NCI-H510A treated with DMSO at 0.1 percent for 48 hours (cell line): ENCODE measurements around the gene TXNL1.
A peak's percentile ranks its signal among the peaks of the same experiment; 100 is the strongest.
"Not testable (repeated sequence)": the region's sequence is repeated elsewhere in the genome, so short reads cannot be mapped to it uniquely, and the experiment has no call there.

Source experiments
- DNase-seq: peaks from one replicate; lab custom pipeline; 2025; lab: John Stamatoyannopoulos, UW

The TXNL1 gene

DNA sequence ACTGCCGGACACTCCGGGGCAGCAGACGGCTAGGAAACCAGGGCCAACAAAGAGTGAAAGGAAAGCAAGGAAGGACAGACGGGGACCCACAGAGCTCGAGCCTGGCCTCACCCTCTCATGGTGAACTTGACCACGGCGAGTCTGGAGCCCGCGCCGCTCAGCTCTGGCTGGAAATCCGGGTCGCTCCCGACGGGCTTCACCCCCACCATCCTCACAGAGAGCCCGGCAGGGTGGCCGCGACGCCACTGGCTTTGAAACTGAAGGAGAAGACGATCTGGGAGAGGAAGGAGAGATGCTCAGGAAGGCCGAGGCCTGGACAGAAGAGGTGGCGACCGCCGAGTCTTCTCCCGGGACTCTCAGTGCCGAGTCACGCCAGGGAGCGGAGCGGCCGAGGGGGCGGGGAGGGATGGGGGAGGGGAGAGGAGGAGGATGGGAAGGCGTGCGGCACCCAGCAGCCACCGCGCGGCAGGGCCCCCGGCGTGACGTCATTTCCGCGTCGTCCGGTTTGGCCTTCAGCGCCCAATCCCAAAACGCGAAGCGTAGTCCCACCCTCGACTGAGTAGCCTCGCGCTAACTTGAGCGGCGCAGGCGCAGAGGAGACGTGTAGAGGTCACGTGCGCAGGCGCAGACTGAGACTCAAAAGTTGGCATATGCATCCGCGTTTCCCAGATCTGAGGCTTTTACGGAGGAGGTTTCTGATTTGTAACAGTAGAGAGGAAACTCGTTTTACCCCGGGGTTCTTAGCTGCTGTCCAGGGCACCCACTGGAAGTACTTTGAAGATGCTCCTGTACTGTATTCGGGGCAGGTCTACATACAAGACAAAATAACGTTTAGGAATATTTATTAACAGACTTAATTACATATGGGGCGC, at the start of gene TXNL1:
TSS of gene TXNL1 (minus strand) at position 361 of the 872 bp plus-strand sequence. CDS start at position 209, 152 bp downstream.
- DNase-seq: peak; percentile 98

DNA sequence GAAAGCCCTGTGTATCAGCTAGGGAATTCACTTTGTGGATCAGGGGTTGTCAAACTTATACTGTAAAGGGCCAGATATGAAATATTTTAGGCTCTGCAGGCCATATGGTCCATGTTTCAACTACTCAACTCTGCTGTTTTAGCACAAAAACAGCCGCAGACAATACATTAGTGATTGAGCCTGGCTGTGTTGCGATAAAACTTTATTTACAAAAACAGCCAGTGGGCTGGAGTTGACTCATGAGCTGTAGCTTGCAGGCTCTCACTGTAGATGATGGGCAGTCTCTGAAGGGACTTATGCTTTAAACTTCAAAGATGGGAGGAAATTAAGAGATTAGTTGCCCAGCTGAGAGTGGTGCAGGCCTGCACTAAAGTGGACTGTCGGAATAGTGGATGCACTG, 45.9 kb upstream of the TXNL1 start:
- DNase-seq: no peak

DNA sequence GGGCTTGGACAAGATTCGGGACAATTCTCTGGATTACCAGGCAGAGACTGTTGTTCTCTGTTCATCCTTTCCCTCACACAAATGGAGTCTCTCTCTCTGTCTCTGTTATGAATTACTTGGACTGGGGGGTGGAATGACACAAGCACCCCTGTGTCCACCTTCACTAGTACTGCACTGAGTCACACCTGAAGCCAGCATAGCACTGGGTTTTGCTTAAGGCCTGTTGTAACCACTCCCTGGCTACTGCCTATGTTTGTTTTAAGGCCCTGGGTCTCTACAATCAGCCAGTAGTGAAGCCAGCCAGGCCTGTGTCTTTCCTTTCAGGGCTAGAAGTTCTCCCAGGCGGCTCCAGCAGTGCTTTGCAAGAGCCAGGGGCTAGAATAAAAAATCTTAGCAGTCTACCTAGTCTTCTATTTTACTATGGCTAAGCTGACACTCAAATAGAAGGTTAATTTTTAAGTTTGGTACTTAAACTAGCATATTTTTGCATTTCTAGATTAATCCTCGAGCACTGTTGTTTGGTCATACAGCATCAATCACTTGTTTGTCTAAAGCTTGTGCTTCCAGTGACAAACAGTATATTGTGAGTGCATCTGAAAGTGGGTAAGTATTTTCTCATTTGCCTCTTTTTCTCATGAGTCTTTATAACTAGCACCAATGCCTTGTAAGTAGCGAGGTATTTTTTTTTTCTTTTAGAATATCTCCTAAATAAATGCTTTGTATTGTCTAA, 40.6 kb upstream of the TXNL1 start:
- no peak for DNase-seq

DNA sequence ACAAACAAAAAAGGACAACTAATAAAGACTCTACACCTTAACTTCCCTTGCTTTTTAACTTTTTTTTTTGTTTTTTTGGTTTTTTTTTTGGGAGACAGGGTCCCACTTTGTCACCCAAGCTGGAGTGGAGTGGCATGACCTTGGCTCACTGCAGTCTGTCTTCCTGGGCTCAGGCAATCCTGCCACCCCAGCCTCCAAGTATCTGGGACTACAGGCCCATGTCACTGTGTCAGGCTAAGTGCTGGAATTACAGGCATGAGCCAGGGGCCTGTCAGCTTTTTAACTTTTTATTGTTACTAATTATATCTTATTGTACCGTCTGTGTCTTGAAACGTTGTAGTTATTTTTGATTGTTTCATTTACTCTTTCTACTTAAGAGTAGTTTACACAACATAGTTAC, 38.2 kb upstream of the TXNL1 start:
- no peak for DNase-seq

DNA sequence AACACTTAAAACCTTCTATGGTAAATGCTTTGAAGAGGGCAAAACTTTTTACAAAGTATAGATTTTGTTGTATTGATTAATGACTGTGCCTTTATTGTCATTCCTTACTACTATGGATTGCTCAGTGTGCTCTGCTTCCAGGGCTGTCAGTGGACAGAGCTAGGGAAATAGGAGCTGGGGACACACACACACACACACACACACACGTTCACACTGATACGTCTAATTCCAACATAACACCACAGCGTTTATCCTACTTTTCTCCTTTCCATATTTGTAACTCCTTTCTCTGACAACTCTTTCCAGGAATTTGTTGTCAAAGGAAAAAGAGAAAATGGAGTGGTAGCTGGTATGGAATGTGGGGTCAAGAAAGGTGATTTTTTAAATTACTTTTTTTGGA, 34.6 kb upstream of the TXNL1 start:
- no peak for DNase-seq

DNA sequence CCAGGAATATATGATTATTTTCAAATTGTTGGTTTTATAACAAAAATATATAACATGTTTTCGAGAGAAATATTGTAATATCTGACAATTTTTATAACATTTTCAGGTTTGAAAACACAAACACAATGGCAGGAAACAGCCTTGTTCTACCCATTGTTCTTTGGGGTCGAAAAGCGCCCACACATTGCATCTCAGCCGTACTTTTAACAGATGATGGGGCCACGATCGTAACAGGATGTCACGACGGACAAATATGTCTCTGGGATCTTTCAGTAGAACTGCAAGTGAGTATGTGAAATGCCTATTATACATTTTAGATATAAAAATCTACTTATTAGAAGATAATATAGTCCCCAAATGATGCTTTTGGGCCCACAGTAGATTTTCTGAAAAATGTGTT, 34.0 kb upstream of the TXNL1 start:
- no peak for DNase-seq

DNA sequence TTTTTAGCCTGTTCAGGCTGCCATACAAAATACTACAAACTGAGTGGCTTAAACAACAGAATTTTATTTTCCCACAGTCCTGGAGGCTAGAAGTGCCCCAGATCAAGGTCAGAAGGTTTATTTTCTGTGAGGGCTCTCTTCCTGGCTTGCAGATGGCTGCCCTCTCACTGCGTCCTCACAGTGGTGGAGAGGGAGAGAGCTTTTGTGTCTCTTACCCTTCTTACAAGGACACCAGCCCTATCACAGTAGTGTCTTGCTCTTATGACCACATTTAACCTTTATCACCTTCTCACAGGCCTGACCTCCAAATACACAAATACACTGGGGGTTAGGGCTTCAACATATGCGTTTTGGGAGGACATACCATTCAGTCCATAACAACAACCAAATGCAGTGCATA, 24.5 kb upstream of the TXNL1 start:
- DNase-seq: no peak

DNA sequence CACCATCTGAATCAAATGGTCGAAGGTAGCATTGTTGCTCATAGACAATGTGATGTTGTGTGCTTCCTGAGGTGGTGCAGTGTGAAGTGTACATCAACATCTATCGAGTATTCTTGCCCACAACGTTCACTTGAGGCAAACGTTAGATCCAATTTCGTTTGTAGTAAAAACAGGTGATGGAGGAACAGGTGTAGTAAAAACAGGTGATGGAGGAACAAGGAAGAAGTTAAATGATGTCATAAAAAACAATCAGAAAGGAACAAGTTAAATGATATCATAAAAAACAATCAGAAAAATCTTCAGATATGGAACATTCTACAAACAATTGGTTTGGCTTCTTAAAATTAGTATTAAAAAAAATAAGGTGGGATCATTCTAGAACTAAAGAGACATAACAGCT, 24.1 kb upstream of the TXNL1 start:
- no peak for DNase-seq

DNA sequence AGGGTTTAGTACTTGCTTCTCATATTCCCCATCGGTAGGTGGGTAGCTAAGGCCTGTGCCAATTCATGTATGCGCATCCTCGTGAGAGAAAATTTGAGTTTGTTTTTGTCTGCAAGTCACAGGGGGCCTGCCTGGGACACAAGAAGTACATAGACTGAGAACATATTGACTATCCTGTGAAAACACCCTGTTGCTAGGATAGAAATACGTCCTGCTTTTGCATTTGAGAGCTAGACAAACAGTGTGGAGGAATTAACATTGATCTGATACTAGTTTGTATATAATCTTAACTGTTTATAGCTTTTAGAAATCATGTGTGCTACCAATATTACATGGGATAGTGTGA, 23.6 kb upstream of the TXNL1 start:
- no peak for DNase-seq

DNA sequence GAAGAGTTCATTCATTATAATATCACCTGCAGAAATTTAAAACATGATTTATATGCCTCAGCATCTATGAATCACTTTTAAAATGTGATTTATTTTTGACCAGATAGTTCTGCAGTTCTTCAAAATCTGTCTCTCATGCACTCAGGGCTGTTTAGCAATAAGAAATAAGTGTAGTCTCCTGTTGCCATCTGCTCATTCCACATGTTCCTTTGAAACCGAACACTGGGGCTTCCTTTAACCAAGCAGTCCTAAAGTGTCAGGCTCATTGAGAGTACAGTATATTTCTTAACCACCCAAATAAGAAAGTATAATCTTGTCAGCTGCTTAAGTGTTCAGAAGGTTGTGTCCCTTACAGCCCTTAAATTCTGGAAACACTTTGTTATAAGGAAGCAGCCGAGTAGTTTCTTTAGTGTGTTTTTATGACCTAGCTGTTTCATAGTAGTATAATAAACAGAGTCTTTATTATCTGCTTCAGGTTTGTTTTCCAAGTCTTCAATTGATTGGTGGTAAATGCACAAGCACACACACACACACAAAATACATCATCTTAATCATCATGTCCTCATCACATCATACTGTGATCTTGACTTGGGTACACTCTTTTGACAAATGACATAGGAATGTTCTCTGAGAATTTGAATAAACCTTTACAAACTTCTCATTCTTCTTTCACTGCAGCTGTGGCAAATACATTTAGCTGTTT, 23.1 kb upstream of the TXNL1 start:
- DNase-seq: no peak

DNA sequence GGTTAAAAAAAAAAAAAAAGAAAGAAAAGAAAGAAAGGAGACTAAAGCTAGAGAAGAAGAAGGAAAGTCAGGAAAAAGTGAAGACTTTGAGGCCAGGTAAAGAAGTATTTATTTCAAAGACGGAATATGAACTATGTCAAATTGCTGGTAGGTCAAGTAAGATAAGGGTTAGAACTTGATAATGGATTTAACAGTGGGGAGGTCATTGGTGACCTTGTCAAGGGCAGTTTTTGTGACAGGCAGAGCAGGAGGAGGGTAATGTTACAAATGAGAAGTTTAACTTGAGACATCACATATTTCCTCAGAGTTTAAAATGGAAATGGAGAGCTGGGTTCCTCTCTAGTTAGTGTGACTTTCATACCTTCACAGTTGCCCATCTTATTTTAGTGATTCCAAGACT, 22.3 kb upstream of the TXNL1 start:
- DNase-seq: no peak

DNA sequence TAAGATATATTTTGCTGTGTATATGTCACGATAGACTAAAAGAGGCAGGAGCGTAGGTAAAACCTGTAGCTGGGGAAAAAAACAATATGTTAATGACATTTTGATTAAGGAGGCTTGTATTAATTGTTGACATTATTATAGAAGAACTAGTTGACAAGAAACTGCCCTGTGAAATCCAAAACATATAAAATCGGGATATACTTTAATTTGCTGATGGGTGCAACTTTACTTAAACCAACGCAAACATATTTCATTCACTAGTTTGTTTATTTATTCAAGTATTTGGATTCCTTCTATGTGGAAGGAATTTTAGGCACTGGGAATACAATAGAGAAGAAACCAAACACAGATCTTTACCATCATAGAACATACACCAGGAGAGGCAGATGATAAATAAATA, 20.7 kb upstream of the TXNL1 start:
- DNase-seq: no peak

DNA sequence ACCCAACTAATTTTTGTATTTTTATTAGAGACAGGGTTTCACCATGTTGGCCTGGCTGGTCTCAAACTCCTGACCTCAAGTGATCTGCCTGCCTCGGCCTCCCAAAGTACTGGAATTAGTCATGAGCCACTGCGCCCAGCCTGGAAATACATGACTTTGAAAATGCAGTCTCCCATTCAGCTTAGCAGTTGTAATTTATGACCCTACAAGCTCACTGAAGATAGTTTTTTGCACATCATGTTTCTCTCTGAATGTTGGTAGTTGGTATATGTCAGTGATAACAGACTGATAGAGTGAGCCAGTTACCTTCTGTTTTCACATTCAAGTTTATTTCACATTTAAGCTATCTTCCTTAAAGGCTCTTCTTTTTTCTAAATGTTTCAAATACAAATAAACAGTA, 19.9 kb upstream of the TXNL1 start:
- DNase-seq: no peak

DNA sequence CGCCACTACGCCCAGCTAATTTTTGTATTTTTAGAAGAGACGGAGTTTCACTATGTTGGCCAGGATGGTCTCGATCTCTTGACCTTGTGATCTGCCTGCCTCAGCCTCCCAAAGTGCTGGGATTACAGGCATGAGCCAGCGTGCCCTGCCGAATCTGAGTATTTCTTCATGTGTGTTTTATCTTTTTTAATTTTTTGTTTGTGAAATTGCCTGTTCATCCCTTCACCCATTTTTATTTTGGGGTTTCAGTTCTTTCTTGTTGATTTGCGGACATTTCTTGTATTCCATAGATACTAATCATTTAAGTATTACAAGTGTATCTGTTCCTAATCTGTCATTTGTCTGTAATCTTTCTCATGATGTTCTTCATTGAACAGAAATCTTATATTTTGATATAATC, 15.9 kb upstream of the TXNL1 start:
- DNase-seq: not testable (repeated sequence)

DNA sequence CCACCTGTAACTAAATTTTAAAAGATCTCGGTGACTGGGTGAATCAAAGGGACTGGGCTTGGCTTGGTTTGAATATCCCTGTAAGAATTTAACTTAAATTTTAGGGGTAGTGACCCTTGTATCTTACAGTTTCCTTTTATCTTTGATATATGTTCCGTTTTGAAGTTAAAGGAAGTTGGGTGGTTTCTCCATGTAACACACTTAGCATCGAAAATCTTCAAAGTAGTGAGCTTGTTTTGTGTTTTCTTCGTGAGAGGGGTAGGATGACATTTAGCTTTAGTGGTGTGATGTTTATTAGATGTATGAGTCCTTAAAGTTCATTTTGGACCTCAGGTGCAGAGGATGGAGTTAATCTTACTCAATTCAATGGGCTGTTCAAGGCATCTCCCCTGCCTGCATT, 14.4 kb upstream of the TXNL1 start:
- DNase-seq: no peak

DNA sequence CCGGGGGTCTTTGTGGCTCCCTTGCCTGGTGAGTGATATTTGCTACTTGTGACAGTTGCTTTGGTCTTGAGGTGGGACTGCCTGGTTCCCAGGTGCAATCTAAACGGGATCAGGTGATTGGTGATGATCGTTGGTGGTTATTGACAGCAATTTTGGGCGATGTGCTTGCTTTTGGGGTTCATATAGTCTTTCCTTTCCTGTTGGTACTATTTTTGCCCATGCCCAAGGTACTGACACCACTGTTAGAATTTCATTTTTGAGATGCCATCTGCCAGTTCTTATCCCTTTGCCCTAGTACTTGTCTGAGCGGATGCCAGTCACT, 13.3 kb upstream of the TXNL1 start:
- no peak for DNase-seq

DNA sequence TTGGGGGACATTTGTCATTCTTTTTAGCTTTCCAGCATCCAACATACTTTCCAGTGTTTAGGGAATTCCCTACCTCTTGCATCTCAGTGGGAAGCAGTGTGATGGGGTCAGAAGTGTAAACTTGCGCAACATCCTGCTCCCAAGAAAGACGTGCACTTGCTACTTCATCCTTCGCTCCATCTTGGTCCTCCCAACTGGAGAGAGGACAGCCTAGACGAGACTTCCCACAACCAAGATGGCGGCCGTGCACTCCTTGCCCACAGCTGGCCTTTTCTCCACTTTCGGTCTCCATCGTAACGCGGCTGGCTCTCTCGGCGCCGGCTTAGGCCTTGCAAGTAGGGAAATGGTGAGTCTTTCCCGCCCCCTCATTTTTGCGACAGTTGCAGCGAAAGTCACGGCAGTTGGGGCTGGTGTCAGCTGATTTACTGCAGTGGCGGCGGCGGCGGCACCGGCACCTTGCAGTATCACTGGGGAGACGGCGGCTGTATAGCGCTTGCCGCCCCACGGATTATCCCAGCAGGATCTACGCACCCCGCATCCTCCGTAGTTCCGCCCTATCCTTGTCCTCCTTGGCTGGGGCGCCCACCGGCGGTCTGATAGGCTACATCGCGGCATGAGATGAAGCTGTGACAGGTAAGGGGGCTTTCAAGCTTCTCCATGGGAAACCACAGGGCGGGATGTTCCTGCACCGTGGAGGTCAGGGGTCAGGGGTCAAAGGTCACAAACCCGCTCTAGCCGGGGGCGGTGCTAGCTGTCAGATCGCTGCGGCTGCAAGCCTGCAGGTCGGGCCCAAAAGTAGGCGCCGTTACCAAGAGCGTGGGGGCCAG, 12.8 kb upstream of the TXNL1 start, which contains the start of gene WDR7:
TSS of gene WDR7 (plus strand) at position 416 of the 827 bp plus-strand sequence. CDS start 21,157 bp downstream, outside the sequence.
- peak; percentile 97 for DNase-seq

DNA sequence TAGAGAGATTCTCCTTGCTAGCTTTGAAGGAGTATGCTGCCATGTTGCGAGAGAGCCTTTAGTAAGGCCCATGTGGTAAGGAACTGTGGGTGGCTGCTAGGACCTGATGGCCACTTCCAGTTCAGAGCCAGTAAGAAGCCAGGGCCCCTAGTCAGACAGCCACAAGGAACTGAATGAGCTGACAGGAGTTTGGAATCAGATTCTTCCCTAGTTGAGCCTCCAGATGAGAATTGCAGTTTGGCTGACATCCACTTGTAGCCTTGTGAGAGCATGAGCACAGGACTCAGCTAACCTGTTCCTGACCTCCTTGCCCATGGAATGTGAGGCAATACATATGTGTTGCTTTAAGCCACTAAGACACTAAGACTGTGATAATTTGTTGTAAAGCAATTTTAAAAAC, 11.6 kb upstream of the TXNL1 start:
- DNase-seq: no peak

DNA sequence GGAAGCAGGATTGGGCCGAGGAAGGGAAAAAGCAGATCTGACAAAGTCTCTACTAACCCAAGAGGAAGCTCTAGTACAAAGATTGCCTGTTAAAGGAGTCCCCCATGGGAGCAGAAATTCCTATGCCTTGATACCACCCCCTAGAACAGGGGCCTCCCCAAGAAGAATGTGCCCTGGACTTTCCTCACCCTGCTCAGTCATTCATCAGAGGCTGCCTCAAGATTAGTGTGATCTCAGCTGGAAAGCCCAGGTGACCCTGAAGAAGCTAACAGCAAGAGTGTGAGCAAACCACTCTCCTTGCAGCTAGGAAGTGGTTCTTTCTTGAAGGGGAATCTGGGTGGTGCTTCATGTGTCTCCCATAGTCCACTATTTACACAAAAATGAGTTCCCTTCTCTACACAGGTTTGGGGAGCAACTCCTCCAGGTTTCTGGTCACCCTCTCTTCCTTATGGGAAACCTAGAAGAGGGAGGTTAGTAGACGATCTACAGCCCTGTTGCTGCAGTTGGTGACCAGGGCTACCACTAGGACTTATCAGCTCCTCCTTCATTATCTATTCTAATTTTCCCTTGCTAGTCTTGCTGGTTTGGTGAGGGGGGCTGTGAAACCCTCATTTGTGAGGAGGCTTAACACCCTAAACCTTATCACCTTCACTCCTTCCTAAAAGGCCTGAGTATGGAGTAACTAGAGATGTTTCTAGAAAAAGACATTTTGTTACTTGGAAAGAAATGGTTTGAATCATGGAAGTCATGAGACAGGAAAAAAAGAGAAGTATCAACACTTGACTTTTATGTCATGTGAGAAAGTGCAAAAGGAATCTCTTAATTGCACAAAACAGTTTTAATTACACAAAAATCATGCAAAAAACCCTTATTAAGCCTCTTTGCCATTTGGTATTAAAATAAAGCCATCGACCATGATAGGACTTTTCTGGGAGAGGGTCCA, 9.8 kb upstream of the TXNL1 start:
- DNase-seq: no peak

DNA sequence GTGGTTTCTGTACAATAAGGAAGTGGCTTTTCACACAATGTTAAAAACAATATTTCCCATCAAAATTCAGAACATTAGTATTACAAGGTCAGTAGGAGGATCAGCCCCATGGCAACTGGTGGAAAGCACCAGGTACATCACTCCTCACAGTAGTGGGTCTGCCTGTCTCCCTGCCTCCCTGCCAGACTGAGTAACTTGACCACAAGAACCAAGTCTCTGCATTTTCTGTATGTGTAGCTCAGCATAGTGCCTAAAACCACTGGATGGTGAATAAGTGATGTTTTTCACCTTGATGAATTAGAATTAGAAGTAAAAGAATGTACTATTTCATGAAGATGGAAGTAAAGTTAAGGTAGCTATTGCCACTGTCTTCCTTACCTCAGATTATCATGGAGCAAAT, 8.7 kb upstream of the TXNL1 start:
- no peak for DNase-seq
